Gastroesophageal sphincter (tissue), 4 donors: ENCODE measurements around the gene CPT1C. TPM values are rescaled to one million over a fixed set of nuclear protein-coding genes. Genes with fewer than 3 reads are reported as not detected.
"Not testable (repeated sequence)": the region's sequence is repeated elsewhere in the genome, so short reads cannot be mapped to it uniquely, and the experiment has no call there.

Source experiments
- ATAC-seq: fragments of 150-250 bp; one replicate; pipeline ENCODE4 v1.9.1; 2016; ENCODE audit warnings: mild to moderate bottlenecking, moderate library complexity
- H3K27ac ChIP-seq, 4 donors: fragments of 200-600 bp; sonication (generic) in 3 of 4; 1 replicate in 3 of 4; 2 replicates in 1 of 4; pipeline ENCODE4 v1.5.1; 2016 to 2019
- H3K27me3 ChIP-seq: fragments of 200-600 bp; sonication (generic); one replicate; pipeline ENCODE4 v1.5.1; 2019
- H3K36me3 ChIP-seq, 2 donors: fragments of 200-600 bp; sonication (generic); one replicate each; pipeline ENCODE4 v1.5.1; 2019; ENCODE audit warnings: control low read depth in 1 of 2
- H3K4me1 ChIP-seq, 3 donors: fragments of 200-600 bp; sonication (generic); 1 replicate in 2 of 3; 2 replicates in 1 of 3; pipeline ENCODE4 v1.5.1; 2016 to 2019; ENCODE audit warnings: control low read depth in 2 of 3
- H3K4me3 ChIP-seq, 2 donors: fragments of 200-600 bp; sonication (generic); one replicate each; pipeline ENCODE4 v1.5.1; 2019; ENCODE audit warnings: mild to moderate bottlenecking in 1 of 2, moderate library complexity in 1 of 2
- H3K9me3 ChIP-seq, 3 donors: fragments of 200-600 bp; sonication (generic); one replicate each; pipeline ENCODE4 v1.5.1; 2017 to 2019; ENCODE audit warnings: control low read depth in 2 of 3
- CTCF ChIP-seq, 4 experiments: fragments of 200-600 bp in 2 of 4; fragments of 450-650 bp in 2 of 4; sonication (generic) in 1 of 4; IDR thresholded peaks; one replicate each; pipeline ENCODE4 v1.5.1; 2017 to 2019; ENCODE audit warnings: antibody characterized with exemption in 4 of 4, mild to moderate bottlenecking in 2 of 4, moderate library complexity in 2 of 4
- EP300 ChIP-seq: sonication (generic); formaldehyde crosslinking; IDR thresholded peaks from one replicate; pipeline ENCODE4 v1.6.1; 2017; ENCODE audit warnings: antibody characterized with exemption, mild to moderate bottlenecking
- POLR2A ChIP-seq, 2 donors: fragments of 450-650 bp; IDR thresholded peaks; one replicate each; pipeline ENCODE4 v1.6.1; 2017; ENCODE audit warnings: antibody characterized with exemption in 2 of 2, mild to moderate bottlenecking in 2 of 2, moderate library complexity in 1 of 2
- POLR2AphosphoS5 ChIP-seq: sonication (generic); formaldehyde crosslinking; IDR thresholded peaks from one replicate; pipeline ENCODE4 v1.6.1; 2017; ENCODE audit warnings: antibody characterized with exemption
- WGBS, 2 donors: methylation state at CpG; one replicate each; pipeline ENCODE4 v1.1.5; 2018; ENCODE audit warnings: low coverage in 1 of 2; 5-methylcytosine and 5-hydroxymethylcytosine counted together
- total RNA-seq, 4 donors: library from RNA; depleted of rRNA; stranded (reverse); fragments of >200 nt; gene quantifications; one replicate each; pipeline ENCODE4 v1.1.0, GENCODE V29; 2016

The CPT1C gene
- total RNA-seq, 4 donors from 2014 or later, result 2.0 to 3.0 (median 2.6) TPM

DNA sequence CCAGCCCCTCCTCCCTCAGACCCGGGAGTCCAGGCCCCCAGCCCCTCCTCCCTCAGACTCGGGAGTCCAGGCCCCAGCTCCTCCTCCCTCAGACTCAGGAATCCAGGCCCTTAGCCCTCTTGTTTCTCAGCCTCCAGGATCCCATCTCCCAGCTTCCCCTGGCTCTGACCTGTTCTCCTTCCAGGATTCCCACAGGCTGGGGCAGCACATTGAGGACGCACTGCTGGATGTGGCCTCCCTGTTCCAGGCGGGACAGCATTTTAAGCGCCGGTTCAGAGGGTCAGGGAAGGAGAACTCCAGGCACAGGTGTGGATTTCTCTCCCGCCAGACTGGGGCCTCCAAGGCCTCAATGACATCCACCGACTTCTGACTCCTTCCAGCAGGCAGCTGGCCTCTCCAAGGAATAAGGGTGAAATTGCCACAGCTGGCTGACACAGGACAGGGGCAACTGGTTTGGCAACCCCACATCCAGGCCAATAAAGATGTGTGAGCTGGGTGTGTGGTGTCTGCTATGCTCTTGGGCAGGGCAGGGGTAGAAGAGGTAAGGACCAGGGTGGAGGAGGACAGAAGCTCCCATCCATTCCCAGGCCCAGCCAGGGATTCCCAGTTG lies 22.4 kb downstream of the CPT1C start:
- H3K4me3 ChIP-seq, result no peak overlapping the region
- H3K9me3 ChIP-seq, result no peaks in the 10 kb centered on the region
- TF ChIP-seq POLR2A (IDR thresholded peaks at IDR 0.05), result no peak
- no peak for TF ChIP-seq EP300
- TF ChIP-seq POLR2AphosphoS5, result no peak
- TF ChIP-seq CTCF (IDR thresholded peaks at IDR 0.05), result no peak
- no peak overlapping the region for H3K27ac ChIP-seq
- H3K27me3 ChIP-seq, result no peaks in the 10 kb centered on the region
- no peaks in the 10 kb centered on the region for H3K36me3 ChIP-seq
- no peak for ATAC-seq
- H3K4me1 ChIP-seq, result no peaks in the 10 kb centered on the region
- WGBS, 2 donors, result 83 to 100% methylated on average over 2 of the region's 8 CpGs

- Histone ChIP-seq H3K4me3 (no peak overlapping the region), H3K9me3 (no peaks in the 10 kb centered on the region), H3K27me3 (no peaks in the 10 kb centered on the region), H3K4me1 (no peaks in the 10 kb centered on the region), H3K27ac (no peak overlapping the region), H3K36me3 (no peaks in the 10 kb centered on the region)
- 67 to 76% methylated on average over 3 of the region's 3 CpGs for WGBS, 2 donors
- no peak for ATAC-seq
- TF ChIP-seq POLR2A (IDR thresholded peaks at IDR 0.05) (no peak), POLR2AphosphoS5 (no peak), EP300 (no peak), CTCF (IDR thresholded peaks at IDR 0.05) (no peak)
Observed at GRCh38 chr19:49716154-49716553, 25.2 kb downstream of the CPT1C start.

- TF ChIP-seq POLR2AphosphoS5 (no peak), CTCF (IDR thresholded peaks at IDR 0.05) (no peak), EP300 (no peak), POLR2A (IDR thresholded peaks at IDR 0.05) (no peak)
- Histone ChIP-seq H3K27me3 (no peaks in the 10 kb centered on the region), H3K9me3 (no peaks in the 10 kb centered on the region), H3K4me1 (no peaks in the 10 kb centered on the region), H3K36me3 (no peaks in the 10 kb centered on the region), H3K27ac (no peak overlapping the region), H3K4me3 (no peak overlapping the region)
- WGBS, 2 donors, result 67 to 100% methylated on average over 2 to 3 of the region's 8 CpGs
- no peak for ATAC-seq
Observed at GRCh38 chr19:49718511-49718910, 27.6 kb downstream of the CPT1C start.

DNA sequence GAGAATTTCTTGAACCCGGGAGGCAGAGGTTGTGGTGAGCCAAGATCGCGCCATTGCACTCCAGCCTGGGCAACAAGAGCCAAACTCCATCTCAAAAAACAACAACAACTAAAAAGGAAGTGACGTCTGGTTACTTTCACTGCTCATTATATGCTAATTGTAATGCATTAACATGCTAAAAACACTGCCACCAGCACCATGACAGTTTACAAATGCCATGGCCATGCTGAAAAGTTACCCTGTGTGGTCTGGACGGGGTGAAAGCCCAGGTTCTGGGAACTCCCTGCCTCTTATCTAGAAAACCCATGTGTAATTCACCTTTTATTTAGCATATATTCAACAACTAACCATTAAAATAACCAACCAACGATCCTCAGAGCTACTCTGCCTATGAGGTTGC lies 28.1 kb downstream of the CPT1C start:
- H3K4me1 ChIP-seq, result no peaks in the 10 kb centered on the region

GRCh38 chr19:49719420-49719819 lies 28.5 kb downstream of the CPT1C start:
- 73% methylated on average over 7 of the region's 22 CpGs; no CpG with 5 or more reads in 1 of the 2 donors for WGBS, 2 donors
- H3K4me3 ChIP-seq, H3K27ac ChIP-seq, H3K4me1 ChIP-seq, H3K9me3 ChIP-seq, H3K36me3 ChIP-seq, H3K27me3 ChIP-seq, ATAC-seq: not testable (repeated sequence)

More for the DNA sequence above, 28.1 kb downstream of the CPT1C start:
- Histone ChIP-seq H3K4me3 (no peak overlapping the region), H3K27me3 (peaks cover 1% of the 10 kb centered on the region), H3K9me3 (no peaks in the 10 kb centered on the region), H3K27ac (no peak overlapping the region), H3K36me3 (no peaks in the 10 kb centered on the region)
- TF ChIP-seq CTCF (IDR thresholded peaks at IDR 0.05) (no peak), EP300 (no peak), POLR2AphosphoS5 (no peak), POLR2A (IDR thresholded peaks at IDR 0.05) (no peak)
- 68 to 70% methylated on average over 3 to 6 of the region's 6 CpGs for WGBS, 2 donors
- ATAC-seq, result no peak
